Psoas muscle (tissue), 8 donors: ENCODE results near the gene IPO5. TPM values are rescaled to one million over a fixed set of nuclear protein-coding genes. Genes with fewer than 3 reads are reported as not detected.

Experiments used
- ATAC-seq, 4 donors: fragments of 200-7000 bp; cut with Tn5 transposase; one replicate each; pipeline ENCODE4 v1.9.1; 2020; ENCODE audit warnings: moderate library complexity in 3 of 4, mild to moderate bottlenecking in 2 of 4
- DNase-seq, 2 donors: peaks; one replicate each; pipeline ENCODE4 v3.0.0-alpha.2; 2020
- H3K27ac ChIP-seq: fragments of 200-600 bp; one replicate; pipeline ENCODE4 v1.8.0; 2022
- H3K27me3 ChIP-seq, 3 donors: fragments of 200-600 bp in 1 of 3; one replicate each; pipeline versions ENCODE4 v1.6.1 to v1.8.0; 2013 to 2022; ENCODE audit warnings: low read length in 2 of 3, mild to moderate bottlenecking in 2 of 3, moderate library complexity in 1 of 3; ENCODE audit not compliant: insufficient read depth in 3 of 3
- H3K36me3 ChIP-seq, 2 donors: fragments of 200-600 bp in 1 of 2; one replicate each; pipeline versions ENCODE4 v1.6.1 to v1.8.0; 2013 to 2022; ENCODE audit warnings: low read depth in 1 of 2, mild to moderate bottlenecking in 1 of 2, moderate library complexity in 1 of 2; ENCODE audit not compliant: insufficient read depth in 1 of 2
- H3K4me1 ChIP-seq: fragments of 200-600 bp; one replicate; pipeline ENCODE4 v1.8.0; 2022
- H3K4me3 ChIP-seq: fragments of 200-600 bp; one replicate; pipeline ENCODE4 v1.8.0; 2022; ENCODE audit warnings: mild to moderate bottlenecking
- H3K9me3 ChIP-seq: fragments of 200-600 bp; one replicate; pipeline ENCODE4 v1.8.0; 2022
- CTCF ChIP-seq: fragments of 200-600 bp; IDR thresholded peaks from one replicate; pipeline ENCODE4 v1.8.0; 2022; ENCODE audit warnings: antibody characterized with exemption
- WGBS, 3 donors: extraction: QIAGEN DNeasy Blood & Tissue Kit; methylation state at CpG; one replicate each; pipeline versions ENCODE4 v1.1.6 to v1.1.7; 2013; 5-methylcytosine and 5-hydroxymethylcytosine counted together
- intact Hi-C, 2 donors: fragments of 100-400 bp; cut with DNase I; formaldehyde crosslinking; loops; one replicate each; pipeline versions ENCODE4 v1.11.0 to v1.14.2; 2022
- polyA plus RNA-seq, 3 donors: library from polyadenylated mRNA; stranded (reverse); fragments of 200-250 nt; gene quantifications; one replicate each; pipeline ENCODE4 v1.2.3, GENCODE V29; 2013
- total RNA-seq, 4 donors: library from RNA; stranded (reverse); fragmentation: NEBNext Ultra II Directional in 2 of 4; extraction: Animal tissue kit (Norgen Biotek cat#: 25700) in 2 of 4; gene quantifications; one replicate each; pipeline versions ENCODE4 v1.2.1 to v1.2.4, GENCODE V29; 2021 to 2023
- donor health status: healthy with polysubstance abuse.
- donor health status: DM: no; HTN: no; CAD: no; lungs with moderate emphysema.
- donor health status: Bipolar disorder and iron deficiency.
- donor health status: healthy.
- donor health status: DM: yes; HTN: yes; CAD: no.
- donor health status: DM: no; HTN: no; CAD: no.
- donor health status: DM: no; HTN: no; CAD: no.
- donor health status: DM: yes; HTN: yes; CAD: no.

The IPO5 gene
- total and polyA plus RNA-seq, 7 donors, result 60.6 to 186 (median 153) TPM

GRCh38 chr13:98052412-98052811, 98.9 kb downstream of the IPO5 start:
- H3K4me1 ChIP-seq, result no peaks in the 10 kb centered on the region
- H3K27me3 ChIP-seq, result no peaks in the 10 kb centered on the region
- WGBS, 3 donors, result 84 to 96% (median 94%) methylated on average over 6 of the region's 6 CpGs
- no peak overlapping the region for H3K27ac ChIP-seq
- ATAC-seq (no peak), DNase-seq (no peak)
- H3K9me3 ChIP-seq, result peaks cover 5% of the 10 kb centered on the region
- no peak for TF ChIP-seq CTCF
- no peak overlapping the region for H3K4me3 ChIP-seq
- H3K36me3 ChIP-seq, result no peaks in the 10 kb centered on the region
- intact Hi-C loops, result no loop called here

- Histone ChIP-seq H3K27me3 (no peaks in the 10 kb centered on the region), H3K4me3 (no peak overlapping the region), H3K4me1 (no peaks in the 10 kb centered on the region), H3K27ac (no peak overlapping the region), H3K36me3 (no peaks in the 10 kb centered on the region), H3K9me3 (peaks cover 5% of the 10 kb centered on the region)
- intact Hi-C loops, result no loop called here
- DNase-seq (no peak), ATAC-seq (no peak)
- no peak for TF ChIP-seq CTCF
- WGBS, 3 donors, result 74 to 81% (median 80%) methylated on average over 6 of the region's 6 CpGs
Observed at GRCh38 chr13:98054301-98054700, 100.8 kb downstream of the IPO5 start.

GRCh38 chr13:98055623-98056022, 102.1 kb downstream of the IPO5 start:
- H3K27me3 ChIP-seq, result no peaks in the 10 kb centered on the region
- TF ChIP-seq CTCF, result no peak
- no peak for ATAC-seq
- 70 to 73% (median 71%) methylated on average over 6 of the region's 6 CpGs for WGBS, 3 donors
- intact Hi-C loops, result no loop called here
- no peaks in the 10 kb centered on the region for H3K4me1 ChIP-seq
- H3K27ac ChIP-seq, result no peak overlapping the region
- no peak for DNase-seq
- H3K9me3 ChIP-seq, result peaks cover 5% of the 10 kb centered on the region
- no peaks in the 10 kb centered on the region for H3K36me3 ChIP-seq
- no peak overlapping the region for H3K4me3 ChIP-seq

- no peak for DNase-seq
- 91 to 94% (median 94%) methylated on average over 11 of the region's 11 CpGs for WGBS, 3 donors
- intact Hi-C loops, result no loop called here
- no peak overlapping the region for H3K4me3 ChIP-seq
- H3K9me3 ChIP-seq, result peaks cover 5% of the 10 kb centered on the region
- H3K36me3 ChIP-seq, result no peaks in the 10 kb centered on the region
- no peaks in the 10 kb centered on the region for H3K4me1 ChIP-seq
- no peak for ATAC-seq
- TF ChIP-seq CTCF, result no peak
- H3K27me3 ChIP-seq, result no peaks in the 10 kb centered on the region
- no peak overlapping the region for H3K27ac ChIP-seq
Observed at GRCh38 chr13:98056839-98057410, 103.5 kb downstream of the IPO5 start.

GRCh38 chr13:98059276-98059675, 105.8 kb downstream of the IPO5 start:
- Histone ChIP-seq H3K36me3 (no peaks in the 10 kb centered on the region), H3K27ac (no peak overlapping the region), H3K27me3 (no peaks in the 10 kb centered on the region), H3K4me1 (no peaks in the 10 kb centered on the region), H3K4me3 (no peak overlapping the region), H3K9me3 (no peaks in the 10 kb centered on the region)
- ATAC-seq, result no peak
- WGBS, 3 donors, result 77 to 80% (median 78%) methylated on average over 7 of the region's 7 CpGs
- no peak for DNase-seq
- intact Hi-C loops, result no loop called here
- TF ChIP-seq CTCF, result no peak
